Astrocyte (in vitro differentiated cells and primary cell): Measurements from ENCODE around the gene MUC3A.

Experiments used
- CTCF ChIP-seq: IDR thresholded peaks from 2 replicates; pipeline ENCODE4 v1.5.1; 2011; ENCODE audit warnings: low read depth, mild to moderate bottlenecking, inconsistent platforms, low read length, moderate library complexity; ENCODE audit not compliant: insufficient read depth
- EZH2 ChIP-seq: IDR thresholded peaks from 2 replicates; pipeline ENCODE4 v1.6.1; 2012; ENCODE audit warnings: mild to moderate bottlenecking, low read length, inconsistent platforms; ENCODE audit not compliant: insufficient read depth

DNA sequence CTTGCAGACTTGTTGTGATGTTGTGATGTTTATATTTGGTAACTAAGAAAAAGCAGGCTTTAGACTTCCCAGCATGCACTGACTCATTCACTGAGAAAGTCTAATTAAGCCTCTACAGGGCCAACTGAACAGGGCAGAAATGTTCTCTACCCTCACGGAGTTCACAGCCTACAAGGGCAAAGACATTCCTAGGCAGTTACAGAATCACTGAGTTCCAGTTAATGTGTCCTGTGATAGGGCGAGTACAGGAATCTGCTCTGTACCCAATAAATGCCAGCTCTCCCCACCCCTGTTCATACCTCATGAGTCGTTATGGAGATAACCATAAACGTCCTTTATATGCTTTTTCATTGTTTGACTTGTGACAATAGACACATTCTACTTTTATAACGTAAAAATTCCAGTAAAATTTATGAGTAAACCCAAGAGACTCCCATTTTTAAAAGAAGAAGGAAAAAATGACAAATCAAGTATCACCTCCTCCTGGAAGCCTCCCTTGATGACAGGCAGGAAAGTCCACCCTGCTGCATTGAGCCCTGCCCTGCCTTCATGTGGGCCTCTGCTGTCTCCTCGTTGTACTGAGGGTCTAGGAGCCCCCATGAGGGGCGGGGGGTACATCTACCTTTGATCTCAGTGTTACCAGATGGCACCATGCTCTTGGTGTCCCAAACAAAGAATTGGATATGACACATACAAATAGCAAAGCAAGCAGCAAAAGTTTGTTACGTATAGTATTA is 34.3 kb downstream of the MUC3A start:
- no peak for TF ChIP-seq CTCF
- no peak for TF ChIP-seq EZH2
